IPS-18c (cell line): ENCODE measurements around the gene CNGB1.
"Not testable (repeated sequence)": the region's sequence is repeated elsewhere in the genome, so short reads cannot be mapped to it uniquely, and the experiment has no call there.

ENCODE experiments used
- H3K4me3 ChIP-seq: 2 replicates; pipeline ENCODE4 v1.7.0; 2013; ENCODE audit warnings: low read depth, mild to moderate bottlenecking, low read length, moderate library complexity; ENCODE audit not compliant: insufficient read depth
- H3K9me3 ChIP-seq: one replicate; pipeline ENCODE4 v1.6.1; 2013; ENCODE audit warnings: mild to moderate bottlenecking, low read length, moderate library complexity; ENCODE audit not compliant: control insufficient read depth, insufficient read depth

The CNGB1 gene

DNA sequence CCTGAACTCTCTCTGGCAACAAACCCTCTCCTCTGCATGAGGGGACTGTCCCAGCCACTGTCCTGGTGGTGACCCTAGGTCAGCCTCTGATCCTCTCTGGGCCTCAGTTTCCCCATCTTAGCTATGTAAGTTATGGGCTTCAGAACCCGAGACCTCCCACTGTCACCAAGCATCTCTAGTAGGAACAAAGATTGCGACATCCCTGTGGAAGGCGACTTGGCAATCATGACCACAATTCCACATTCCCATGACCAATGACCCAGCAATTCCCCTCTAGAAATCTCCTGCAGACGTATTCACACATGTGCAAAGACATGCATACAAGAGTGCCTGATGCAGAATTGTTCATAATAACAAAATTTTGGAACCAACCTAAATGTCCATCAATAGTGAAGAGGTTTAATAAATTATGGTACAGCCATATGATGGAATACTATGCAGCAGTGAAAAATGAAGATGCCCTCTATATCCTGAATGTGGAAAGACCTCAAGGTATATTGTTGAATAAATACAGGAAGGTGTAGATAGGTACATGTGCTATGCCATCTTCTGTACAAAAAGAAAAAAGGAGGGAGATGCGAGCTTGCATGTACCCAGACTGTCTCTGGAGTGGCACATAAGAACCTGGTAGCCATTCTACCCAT is 21.2 kb downstream of the CNGB1 start:
- no peak overlapping the region for H3K4me3 ChIP-seq
- H3K9me3 ChIP-seq, result no peaks in the 10 kb centered on the region

DNA sequence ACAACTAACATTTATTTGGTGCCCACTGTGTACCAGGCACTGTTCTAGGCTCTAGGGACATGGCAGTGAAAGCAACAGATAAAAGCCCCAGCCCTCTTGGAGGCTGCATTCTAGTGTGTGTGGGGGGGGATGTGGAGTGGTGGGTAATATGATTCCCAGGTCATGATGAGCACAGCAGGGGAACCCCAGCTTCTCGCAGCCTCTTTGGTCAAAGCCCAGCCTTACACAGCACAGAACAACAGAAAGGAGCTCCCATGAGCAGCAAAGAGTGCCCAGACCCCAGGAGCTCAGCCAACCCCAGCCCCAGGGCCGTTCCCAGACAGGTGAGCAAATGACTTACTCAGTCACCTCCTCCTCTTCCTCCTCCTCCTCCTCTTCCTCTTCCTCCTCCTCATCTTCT is 21.9 kb downstream of the CNGB1 start:
- Histone ChIP-seq H3K4me3 (no peak overlapping the region), H3K9me3 (no peaks in the 10 kb centered on the region)

- Histone ChIP-seq H3K9me3 (no peaks in the 10 kb centered on the region), H3K4me3 (no peak overlapping the region)
These were observed 22.9 kb downstream of the CNGB1 start for GRCh38 chr16:57948027-57948426.

DNA sequence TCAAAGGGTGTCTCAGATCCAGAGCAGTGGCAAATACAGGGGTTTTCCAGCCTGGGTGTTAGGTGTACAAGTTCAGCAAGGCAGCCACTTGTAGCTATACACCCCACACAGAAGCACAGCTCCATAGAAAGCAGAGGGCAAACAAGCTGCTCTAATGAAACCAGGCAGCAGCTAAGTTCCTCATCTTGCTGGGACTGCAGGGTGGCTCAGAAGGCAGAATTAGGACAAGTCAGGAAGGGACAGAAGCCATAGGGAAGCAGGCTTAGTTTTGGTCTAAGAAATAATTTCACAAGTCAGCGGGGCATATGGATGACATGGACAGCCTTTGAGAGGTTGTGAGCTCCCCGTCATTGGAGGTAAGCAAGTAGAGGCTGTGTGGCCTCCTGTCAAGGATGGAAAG is 23.7 kb downstream of the CNGB1 start:
- H3K9me3 ChIP-seq, result no peaks in the 10 kb centered on the region
- H3K4me3 ChIP-seq, result no peak overlapping the region

DNA sequence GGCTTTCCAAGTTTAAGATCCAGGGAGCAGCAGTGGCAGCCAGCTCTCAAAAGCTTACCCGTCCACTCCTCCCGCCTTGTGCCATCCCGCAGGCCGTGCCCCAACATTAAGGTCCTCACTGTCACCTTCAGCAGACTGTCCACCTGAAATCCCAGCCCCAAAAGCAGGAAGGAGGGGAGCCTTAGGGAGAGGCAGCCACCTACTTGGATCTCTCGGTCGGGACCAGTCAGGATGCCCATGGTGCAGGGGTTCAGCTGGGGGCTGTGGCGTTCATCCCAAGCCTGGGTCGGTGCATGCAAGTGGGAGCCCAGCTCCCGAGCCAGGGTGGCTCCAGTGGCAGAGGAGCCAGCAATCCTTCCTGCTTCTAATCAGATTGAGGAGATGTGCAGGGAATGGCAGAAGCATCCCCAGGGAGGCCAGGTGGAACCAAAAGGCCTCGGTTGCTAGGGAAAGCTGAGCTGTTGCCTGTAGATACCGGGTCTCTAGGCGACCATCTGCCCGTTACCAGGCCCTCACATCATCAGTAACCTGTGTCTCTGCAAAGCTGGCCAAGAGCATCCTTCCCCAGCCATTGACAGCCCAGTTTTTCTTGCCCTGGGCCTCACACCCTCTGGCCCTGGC is 24.6 kb downstream of the CNGB1 start:
- Histone ChIP-seq H3K4me3 (no peak overlapping the region), H3K9me3 (no peaks in the 10 kb centered on the region)

DNA sequence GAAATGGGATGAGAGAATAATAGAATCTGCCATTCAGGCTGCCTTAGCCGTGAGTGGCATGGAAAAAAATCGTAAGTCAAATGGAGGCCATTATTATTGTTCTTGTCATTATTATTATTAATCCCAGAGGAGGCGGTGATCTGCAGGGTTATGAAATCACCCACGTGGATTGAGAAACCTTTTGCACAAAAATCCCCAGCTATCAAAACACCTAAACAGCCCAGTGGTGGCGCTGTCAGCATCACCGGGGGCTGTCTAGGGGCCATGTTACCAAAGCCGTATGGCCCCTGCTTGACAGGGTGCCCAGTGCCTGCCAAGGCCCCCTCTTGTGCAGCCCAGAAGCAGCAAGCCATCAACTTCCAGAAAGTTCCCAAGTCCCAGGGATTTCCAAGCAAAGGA is 25.2 kb downstream of the CNGB1 start:
- Histone ChIP-seq H3K9me3 (no peaks in the 10 kb centered on the region), H3K4me3 (no peak overlapping the region)

DNA sequence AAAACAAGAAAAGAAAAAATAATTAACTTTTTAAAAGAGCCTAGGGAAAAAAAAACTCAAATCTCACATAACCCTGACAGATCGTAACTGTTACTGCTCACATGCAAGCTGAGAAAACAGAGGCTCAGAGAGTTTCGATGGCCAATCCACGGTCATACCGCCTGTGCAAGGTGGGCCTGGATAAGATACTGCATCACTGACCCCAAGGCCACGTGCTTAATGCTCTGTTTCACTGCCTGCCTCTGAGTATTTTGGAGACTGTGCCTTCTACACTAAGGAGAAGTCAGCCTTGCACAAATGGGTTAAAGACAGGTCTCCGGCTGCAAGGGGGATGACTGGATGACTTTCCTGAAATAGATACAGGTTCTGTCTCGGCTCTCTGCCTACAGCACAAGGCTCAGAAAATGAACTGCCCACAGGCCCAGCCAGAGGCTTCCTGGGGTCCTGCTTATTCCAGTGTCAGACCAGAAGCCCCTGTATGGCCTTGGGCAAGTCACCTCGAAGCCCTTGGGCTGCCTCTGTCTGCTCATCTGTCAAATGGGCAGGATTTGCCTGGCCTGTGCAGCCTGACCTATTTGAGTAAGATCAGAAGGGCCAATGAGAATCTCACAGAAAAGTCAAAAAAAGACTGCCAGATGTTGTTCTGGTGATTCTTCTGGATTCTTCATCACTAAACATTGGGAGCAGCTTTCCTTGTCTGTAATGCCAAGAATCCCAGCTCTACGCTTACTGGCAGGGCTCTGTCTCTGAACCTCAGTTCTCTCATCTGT is 25.8 kb downstream of the CNGB1 start:
- H3K9me3 ChIP-seq, result no peaks in the 10 kb centered on the region
- H3K4me3 ChIP-seq, result no peak overlapping the region

DNA sequence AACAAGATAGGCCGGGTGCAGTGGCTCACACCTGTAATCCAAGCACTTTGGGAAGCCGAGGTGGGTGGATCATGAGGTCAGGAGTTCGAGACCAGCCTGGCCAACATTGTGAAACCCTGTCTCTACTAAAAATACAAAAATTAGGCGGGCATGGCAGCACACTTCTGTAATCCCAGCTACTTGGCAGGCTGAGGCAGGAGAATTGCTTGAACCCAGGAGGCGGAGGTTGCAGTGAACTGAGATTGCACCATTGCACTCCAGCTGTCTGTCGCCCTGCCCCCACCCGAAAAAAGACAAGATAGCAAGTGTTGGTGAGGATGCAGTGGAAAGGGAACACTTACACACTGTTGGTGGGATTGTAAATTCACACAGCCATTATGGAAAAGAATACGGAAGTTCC is 27.5 kb downstream of the CNGB1 start:
- not testable (repeated sequence) for H3K4me3 ChIP-seq, H3K9me3 ChIP-seq

DNA sequence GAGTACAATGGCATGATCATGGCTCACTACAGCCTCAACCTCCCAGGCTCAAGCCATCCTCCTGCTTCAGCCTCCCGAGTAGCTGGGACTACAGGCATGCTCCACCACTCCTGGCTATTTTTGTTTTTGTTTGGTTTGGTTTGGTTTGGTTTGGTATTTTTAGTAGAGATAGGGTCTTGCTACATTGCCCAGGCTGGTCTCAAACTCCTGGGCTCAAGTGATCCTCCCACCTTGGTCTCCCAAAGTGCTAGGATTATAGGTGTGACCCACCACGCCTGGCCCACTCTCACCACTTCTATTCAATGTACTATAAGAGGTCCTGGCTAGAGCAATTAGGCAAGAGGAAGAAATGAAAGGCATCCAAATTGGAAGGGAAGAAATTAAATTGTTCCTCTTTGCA is 29.0 kb downstream of the CNGB1 start:
- not testable (repeated sequence) for H3K4me3 ChIP-seq, H3K9me3 ChIP-seq

GRCh38 chr16:57941016-57941664 is 29.8 kb downstream of the CNGB1 start:
- Histone ChIP-seq H3K9me3 (no peaks in the 10 kb centered on the region), H3K4me3 (no peak overlapping the region)

DNA sequence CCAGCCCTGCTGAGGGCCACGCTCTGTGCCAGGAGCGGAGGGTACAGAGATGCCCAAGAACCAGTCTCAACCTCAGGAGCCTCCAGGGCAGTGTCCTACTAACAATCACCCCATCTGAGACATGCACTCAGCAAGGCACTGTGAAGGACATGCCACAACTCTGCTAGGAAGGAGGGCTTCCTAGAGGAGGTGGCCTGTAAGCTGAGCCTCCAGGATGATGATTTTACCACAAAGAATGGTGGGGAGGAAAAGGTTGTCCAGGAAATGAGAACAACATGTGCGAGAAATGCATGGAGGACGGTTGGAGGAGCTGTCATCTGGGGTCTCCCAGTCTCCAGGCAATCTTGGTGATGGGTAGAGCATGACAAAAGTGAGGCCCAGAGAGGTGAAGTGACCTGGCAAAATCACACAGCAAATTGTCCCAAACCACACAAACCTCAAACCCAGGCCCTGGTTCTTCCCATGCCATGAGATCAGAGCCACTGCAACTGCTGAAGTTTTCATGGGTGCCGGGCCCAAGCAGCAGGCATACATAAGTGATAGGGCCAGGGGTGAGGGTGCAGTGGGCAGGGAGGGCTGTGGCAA is 30.5 kb downstream of the CNGB1 start:
- H3K9me3 ChIP-seq, result no peaks in the 10 kb centered on the region
- no peak overlapping the region for H3K4me3 ChIP-seq

- Histone ChIP-seq H3K4me3 (no peak overlapping the region), H3K9me3 (no peaks in the 10 kb centered on the region)
These were observed 31.1 kb downstream of the CNGB1 start for GRCh38 chr16:57939872-57940224.

DNA sequence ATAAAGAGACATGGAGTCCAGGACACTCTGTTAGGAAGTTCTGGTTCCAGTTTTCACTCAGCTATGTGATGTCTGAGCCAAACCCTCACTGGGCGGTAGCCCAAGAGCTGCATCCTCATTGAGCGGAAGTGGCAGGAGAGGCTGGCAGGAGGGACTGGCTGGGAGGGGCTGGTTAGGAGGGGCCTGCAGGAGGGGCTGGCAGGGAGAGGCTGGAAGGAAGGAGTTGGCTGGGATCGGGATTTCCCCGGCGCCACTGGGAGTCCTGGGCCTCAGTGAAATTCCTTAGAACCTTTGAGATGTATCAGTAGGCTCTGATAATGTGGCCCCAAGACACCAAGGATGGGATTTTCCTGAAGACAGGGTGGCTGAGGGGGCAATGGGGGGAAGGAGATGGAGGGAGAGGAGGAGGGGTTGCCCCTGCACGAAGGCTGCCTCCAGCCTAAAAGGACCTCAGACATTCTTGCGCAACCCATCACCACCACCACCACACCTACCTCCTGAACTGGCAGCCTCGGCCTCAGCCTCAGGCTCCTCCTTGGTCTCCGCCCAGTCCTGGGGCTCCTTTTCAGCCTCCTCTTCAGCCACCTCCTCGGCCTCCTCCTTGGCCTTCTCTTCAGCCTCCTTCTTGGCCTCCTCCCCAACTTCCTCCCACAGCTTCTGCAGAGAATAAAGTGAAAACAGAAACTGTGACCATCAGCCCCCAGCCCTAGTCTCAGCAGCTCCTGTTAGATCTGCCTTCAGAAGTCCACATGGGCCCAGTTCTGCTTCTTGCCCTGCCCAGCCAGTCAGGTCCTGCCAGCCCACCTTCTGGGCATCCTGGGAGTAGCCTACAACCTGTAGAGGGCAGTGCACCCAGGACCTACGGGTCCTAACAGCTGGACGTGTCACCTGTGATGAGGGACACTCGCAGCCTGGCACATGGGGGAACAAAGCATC is 31.7 kb downstream of the CNGB1 start:
- no peak overlapping the region for H3K4me3 ChIP-seq
- H3K9me3 ChIP-seq, result no peaks in the 10 kb centered on the region

DNA sequence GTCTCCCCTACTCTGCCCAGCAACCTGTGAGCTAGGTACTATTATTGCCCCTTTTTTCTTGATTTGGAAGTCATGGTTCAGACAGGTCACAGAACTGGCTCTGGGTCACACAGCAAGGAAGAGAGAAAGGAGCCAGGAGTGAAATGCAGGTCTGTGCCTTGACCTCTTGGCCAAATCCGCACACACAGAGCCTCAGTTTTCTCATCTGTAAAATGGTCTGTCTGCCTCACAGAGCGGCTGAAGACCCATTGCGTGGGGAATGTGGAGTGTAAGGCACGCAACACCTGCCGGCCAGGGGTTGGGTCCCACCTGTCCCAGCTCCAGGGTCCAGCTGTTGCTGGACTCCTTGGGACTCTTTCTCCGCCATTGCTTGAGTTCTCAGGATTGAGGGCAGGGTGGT is 32.4 kb downstream of the CNGB1 start:
- Histone ChIP-seq H3K9me3 (no peaks in the 10 kb centered on the region), H3K4me3 (no peak overlapping the region)

DNA sequence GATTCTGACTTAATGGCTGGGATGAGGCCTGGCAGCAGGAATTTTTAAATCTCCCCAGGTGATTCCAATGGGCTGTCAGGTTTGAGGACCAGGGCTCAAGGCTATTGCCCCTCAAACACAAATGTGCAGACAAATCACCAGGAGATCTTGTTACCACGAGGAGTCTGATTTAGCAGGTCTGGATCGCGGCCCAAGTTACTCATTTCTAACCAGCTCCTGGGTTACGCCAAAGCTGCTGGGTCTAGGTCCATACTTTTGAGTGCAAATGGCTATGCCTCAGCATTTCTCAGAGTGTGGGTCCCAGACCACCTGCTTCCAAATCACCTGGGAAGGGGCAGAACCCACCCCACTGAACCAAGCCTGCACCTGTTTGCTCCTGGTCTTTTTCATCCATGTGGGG is 33.1 kb downstream of the CNGB1 start:
- no peaks in the 10 kb centered on the region for H3K9me3 ChIP-seq
- H3K4me3 ChIP-seq, result no peak overlapping the region

- Histone ChIP-seq H3K9me3 (no peaks in the 10 kb centered on the region), H3K4me3 (no peak overlapping the region)
These were observed 35.0 kb downstream of the CNGB1 start for GRCh38 chr16:57935904-57936303.

GRCh38 chr16:57930533-57930932 is 40.4 kb downstream of the CNGB1 start:
- H3K4me3 ChIP-seq, result no peak overlapping the region
- H3K9me3 ChIP-seq, result no peaks in the 10 kb centered on the region
